D721Med (cell line): Measurements from ENCODE around the gene PRR35.

ENCODE experiments used
- DNase-seq: peaks from one replicate; pipeline ENCODE4 v3.0.0; 2011; ENCODE audit warnings: low spot score; ENCODE audit not compliant: insufficient read length
- FAIRE-seq: peaks from 2 replicates; lab custom pipeline; 2011; peaks lifted over from hg19 to GRCh38; lab: Jason Lieb, UNC
- TF ChIP-seq, protein P1 (sequence below): IDR thresholded peaks from 2 replicates; pipeline ENCODE4 v1.5.1; 2012; ENCODE audit warnings: mild to moderate bottlenecking, control low read depth; ENCODE audit not compliant: insufficient read depth; ENCODE audit errors: missing control alignments

PRR35 gene

DNA sequence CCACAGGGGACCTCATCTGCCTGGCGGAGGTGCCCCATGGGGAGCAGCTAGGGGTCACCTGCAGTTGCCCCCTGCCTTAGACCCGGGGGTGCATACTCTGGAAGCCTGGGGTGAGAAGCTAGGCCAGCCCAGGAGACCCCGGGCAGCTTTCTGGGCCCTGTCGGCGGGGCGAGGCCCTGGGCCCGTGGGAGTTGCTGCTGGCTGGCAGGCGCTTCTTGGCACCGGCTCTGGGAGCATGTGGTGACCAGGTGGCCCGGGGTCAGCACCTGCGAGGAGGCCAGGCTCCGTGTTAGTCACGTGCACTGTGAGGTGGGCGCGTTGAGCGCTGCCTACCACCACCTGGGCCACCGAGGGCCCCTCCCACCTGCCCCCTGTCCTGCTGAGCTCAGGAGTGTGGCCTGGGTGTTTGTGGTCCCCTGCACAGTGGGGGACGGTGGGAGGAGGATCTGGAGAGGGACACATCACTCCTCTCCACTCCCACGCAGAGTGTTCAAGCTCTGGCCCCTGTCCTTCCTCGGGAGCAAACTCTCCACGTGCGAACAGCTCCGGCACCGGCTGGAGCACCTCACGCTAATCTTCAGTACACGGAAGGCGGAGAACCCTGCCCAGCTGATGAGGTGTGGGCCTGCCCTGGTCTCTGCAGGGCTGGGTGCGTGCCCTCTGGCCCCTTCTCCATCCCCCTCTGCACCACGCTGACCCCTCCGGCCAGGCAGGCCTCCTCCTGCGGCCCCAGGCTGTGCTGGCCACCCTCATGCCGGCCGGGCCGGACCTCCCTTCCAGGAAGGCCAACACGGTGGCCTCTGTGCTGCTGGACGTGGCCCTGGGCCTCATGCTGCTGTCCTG is 15.4 kb downstream of the PRR35 start:
- FAIRE-seq (no peak), DNase-seq (no peak)
- TF ChIP-seq, protein P1, sequence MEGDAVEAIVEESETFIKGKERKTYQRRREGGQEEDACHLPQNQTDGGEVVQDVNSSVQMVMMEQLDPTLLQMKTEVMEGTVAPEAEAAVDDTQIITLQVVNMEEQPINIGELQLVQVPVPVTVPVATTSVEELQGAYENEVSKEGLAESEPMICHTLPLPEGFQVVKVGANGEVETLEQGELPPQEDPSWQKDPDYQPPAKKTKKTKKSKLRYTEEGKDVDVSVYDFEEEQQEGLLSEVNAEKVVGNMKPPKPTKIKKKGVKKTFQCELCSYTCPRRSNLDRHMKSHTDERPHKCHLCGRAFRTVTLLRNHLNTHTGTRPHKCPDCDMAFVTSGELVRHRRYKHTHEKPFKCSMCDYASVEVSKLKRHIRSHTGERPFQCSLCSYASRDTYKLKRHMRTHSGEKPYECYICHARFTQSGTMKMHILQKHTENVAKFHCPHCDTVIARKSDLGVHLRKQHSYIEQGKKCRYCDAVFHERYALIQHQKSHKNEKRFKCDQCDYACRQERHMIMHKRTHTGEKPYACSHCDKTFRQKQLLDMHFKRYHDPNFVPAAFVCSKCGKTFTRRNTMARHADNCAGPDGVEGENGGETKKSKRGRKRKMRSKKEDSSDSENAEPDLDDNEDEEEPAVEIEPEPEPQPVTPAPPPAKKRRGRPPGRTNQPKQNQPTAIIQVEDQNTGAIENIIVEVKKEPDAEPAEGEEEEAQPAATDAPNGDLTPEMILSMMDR, result no peak

- TF ChIP-seq, protein P1, result no peak
- DNase-seq, result no peak
- no peak for FAIRE-seq
Observed at GRCh38 chr16:576197-576822, 16.1 kb downstream of the PRR35 start.

DNA sequence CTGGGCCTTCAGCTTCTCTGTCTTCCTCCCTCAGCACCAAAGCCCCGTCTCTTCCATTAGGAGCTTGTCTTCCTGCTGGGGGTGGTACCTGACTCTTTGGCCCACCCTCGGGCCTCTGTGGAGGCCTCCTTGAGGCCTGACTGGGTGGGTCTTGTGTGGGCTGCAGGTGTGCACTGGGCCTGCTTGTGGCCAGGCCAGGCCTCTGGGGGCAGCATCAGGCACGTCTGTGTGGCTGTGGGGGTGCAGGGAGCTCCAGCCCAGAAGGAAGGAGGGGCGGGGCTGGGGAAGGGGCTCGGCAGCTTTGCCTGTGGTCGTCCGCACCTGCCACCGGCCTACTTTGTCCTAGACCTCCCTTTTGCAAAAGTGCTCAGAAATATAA is 16.6 kb downstream of the PRR35 start:
- TF ChIP-seq, protein P1, result no peak
- no peak for FAIRE-seq
- DNase-seq, result no peak

- TF ChIP-seq, protein P1, result no peak
- DNase-seq (no peak), FAIRE-seq (no peak)
Observed at GRCh38 chr16:577796-578195, 17.6 kb downstream of the PRR35 start.

- TF ChIP-seq, protein P1, result no peak
- FAIRE-seq (no peak), DNase-seq (no peak)
Observed at GRCh38 chr16:578232-578869, 18.2 kb downstream of the PRR35 start.

DNA sequence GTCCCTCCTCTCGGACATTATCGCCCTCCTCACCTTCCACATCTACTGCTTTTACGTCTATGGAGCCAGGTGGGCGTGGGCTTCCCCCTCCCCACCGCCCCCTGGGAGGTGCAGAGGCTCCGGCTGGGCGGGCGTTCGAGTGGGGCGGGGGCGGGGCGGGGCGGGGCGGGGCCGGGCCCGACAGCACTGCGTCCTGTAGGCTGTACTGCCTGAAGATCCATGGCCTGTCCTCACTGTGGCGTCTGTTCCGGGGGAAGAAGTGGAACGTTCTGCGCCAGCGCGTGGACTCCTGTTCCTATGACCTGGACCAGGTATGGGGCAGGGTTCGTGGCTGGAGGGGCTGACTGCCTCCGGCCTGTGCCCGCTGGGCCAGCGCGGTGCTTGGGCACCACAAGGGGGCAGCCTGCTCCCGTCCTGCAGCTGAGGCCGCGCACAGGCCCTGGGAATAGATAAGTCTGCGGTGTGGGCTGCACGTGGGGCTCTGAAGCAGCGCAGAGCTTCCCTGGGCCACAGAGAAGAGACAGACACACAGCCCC is 18.7 kb downstream of the PRR35 start:
- DNase-seq, result peak; percentile 91
- no peak for FAIRE-seq
- TF ChIP-seq, protein P1, result peak; percentile 94
